Stimulated activated CD8-positive, alpha-beta memory T cell treated with anti-CD3 and anti-CD28 coated beads, Interleukin-4, amount 100 ng/mL, for 4 hours (primary cell): ENCODE data around the gene FBXO4.
"Not testable (repeated sequence)": the region's sequence is repeated elsewhere in the genome, so short reads cannot be mapped to it uniquely, and the experiment has no call there.

Experiments used
- DNase-seq, 2 donors: peaks; one replicate each; pipeline ENCODE4 v3.0.0-alpha.2; 2020; ENCODE audit warnings: low read depth in 2 of 2, low spot score in 1 of 2

The FBXO4 gene

GRCh38 chr5:41980870-41981269 is 55.8 kb downstream of the FBXO4 start:
- DNase-seq: no peak

- not testable (repeated sequence) for DNase-seq
Observed at GRCh38 chr5:41982858-41983257, 57.8 kb downstream of the FBXO4 start.

- no peak for DNase-seq
Observed at GRCh38 chr5:41983284-41983683, 58.2 kb downstream of the FBXO4 start.

GRCh38 chr5:41985945-41986695 is 61.0 kb downstream of the FBXO4 start:
- DNase-seq: no peak
